GM23338 (cell line): ENCODE measurements around the gene ITGAL.

Source experiments
- CREB1 ChIP-seq: fragments of 250-450 bp; sonication (Bioruptor Pico); IDR thresholded peaks from 2 replicates; pipeline ENCODE4 v1.5.0; 2020; ENCODE audit warnings: low read depth, mild to moderate bottlenecking, moderate library complexity
- EZH2 ChIP-seq: fragments of 200-600 bp; sonication (generic); IDR thresholded peaks from one replicate; pipeline ENCODE4 v1.8.0; 2017; ENCODE audit warnings: antibody characterized with exemption, mild to moderate bottlenecking, low read depth; ENCODE audit not compliant: unreplicated experiment
- EZH2phosphoT487 ChIP-seq: fragments of 200-600 bp; sonication (generic); IDR thresholded peaks from one replicate; pipeline ENCODE4 v1.8.1; 2018; ENCODE audit warnings: antibody characterized with exemption; ENCODE audit not compliant: unreplicated experiment
- NANOG ChIP-seq: IDR thresholded peaks from 2 replicates; pipeline ENCODE4 v1.6.1; 2016; ENCODE audit warnings: antibody characterized with exemption, borderline replicate concordance
- POLR2AphosphoS5 ChIP-seq: IDR thresholded peaks from 2 replicates; pipeline ENCODE4 v1.6.1; 2016; ENCODE audit warnings: antibody characterized with exemption, low read depth
- REST ChIP-seq: IDR thresholded peaks from one replicate; pipeline ENCODE4 v1.6.1; 2018; ENCODE audit warnings: antibody characterized with exemption; ENCODE audit not compliant: unreplicated experiment
- ZNF114 ChIP-seq: fragments of 250-450 bp; sonication (Bioruptor Pico); IDR thresholded peaks from 2 replicates; pipeline ENCODE4 v1.5.0; 2020; ENCODE audit warnings: mild to moderate bottlenecking, moderate library complexity
- TF ChIP-seq, protein P1 (sequence below), 2 experiments: fragments of 200-600 bp in 1 of 2; sonication (generic) in 1 of 2; conservative IDR thresholded peaks; 2 replicates each; pipeline versions ENCODE4 v1.5.1 to v1.6.1; 2016 to 2017; ENCODE audit warnings: antibody characterized with exemption in 2 of 2, low read depth in 2 of 2, mild to moderate bottlenecking in 2 of 2, moderate library complexity in 1 of 2
- TF ChIP-seq, protein P2 (sequence below): IDR thresholded peaks from 2 replicates; pipeline ENCODE4 v1.6.1; 2016; ENCODE audit warnings: antibody characterized with exemption

DNA sequence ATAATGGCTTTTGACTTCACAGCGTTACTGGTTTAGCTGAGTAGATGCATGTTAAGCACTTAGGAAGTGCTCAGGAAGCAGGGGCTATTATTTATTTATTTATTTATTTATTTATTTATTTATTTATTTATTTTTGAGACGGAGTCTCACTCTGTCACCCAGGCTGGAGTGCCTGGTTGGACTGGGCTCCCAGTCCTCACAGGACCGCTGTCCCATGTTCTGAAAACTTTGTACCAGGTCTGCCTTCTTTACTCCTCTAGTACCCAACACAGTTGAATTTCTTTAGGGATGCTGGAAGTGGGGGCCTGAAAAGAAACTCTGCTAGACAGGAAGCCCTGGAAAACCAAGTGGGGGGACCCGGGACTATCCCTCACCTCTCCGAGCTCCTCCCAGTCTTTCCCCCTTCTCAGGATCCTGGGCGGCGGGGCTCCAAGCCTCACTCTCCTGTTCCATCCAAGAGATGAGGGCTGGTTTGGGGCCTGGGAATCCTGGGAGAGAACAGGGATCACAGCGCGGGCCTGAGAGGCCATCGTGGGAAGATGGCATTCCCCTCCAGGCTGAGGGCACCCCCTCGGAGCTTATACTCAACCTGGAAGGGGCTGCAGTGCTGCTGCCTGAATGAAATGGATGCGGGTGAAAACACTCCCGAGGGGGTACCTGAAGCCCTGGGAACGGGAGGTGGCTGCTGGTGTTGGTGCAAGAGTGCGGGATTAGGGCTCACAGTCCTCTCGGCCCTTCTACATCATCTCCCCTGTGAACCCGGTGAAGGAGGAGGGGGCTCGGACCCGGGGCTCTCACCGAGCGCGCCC lies 98.3 kb downstream of the ITGAL start:
- TF ChIP-seq CREB1 = no peak
- TF ChIP-seq, protein P1, sequence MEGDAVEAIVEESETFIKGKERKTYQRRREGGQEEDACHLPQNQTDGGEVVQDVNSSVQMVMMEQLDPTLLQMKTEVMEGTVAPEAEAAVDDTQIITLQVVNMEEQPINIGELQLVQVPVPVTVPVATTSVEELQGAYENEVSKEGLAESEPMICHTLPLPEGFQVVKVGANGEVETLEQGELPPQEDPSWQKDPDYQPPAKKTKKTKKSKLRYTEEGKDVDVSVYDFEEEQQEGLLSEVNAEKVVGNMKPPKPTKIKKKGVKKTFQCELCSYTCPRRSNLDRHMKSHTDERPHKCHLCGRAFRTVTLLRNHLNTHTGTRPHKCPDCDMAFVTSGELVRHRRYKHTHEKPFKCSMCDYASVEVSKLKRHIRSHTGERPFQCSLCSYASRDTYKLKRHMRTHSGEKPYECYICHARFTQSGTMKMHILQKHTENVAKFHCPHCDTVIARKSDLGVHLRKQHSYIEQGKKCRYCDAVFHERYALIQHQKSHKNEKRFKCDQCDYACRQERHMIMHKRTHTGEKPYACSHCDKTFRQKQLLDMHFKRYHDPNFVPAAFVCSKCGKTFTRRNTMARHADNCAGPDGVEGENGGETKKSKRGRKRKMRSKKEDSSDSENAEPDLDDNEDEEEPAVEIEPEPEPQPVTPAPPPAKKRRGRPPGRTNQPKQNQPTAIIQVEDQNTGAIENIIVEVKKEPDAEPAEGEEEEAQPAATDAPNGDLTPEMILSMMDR (conservative IDR thresholded peaks at IDR 0.05; ENCODE audit: low read depth in 2 of 2) = no peak
- no peak for TF ChIP-seq EZH2phosphoT487
- no peak for TF ChIP-seq EZH2
- no peak for TF ChIP-seq POLR2AphosphoS5
- TF ChIP-seq REST = peak; percentile 61
- TF ChIP-seq, protein P2, sequence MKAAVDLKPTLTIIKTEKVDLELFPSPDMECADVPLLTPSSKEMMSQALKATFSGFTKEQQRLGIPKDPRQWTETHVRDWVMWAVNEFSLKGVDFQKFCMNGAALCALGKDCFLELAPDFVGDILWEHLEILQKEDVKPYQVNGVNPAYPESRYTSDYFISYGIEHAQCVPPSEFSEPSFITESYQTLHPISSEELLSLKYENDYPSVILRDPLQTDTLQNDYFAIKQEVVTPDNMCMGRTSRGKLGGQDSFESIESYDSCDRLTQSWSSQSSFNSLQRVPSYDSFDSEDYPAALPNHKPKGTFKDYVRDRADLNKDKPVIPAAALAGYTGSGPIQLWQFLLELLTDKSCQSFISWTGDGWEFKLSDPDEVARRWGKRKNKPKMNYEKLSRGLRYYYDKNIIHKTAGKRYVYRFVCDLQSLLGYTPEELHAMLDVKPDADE = peak; percentile 13; the same call in 1 of the 2 replicates
- no peak for TF ChIP-seq ZNF114 (CRISPR knock-in tag)
- no peak for TF ChIP-seq NANOG
